ENCODE data around the gene UBQLN4. TPM values are rescaled to one million over a fixed set of nuclear protein-coding genes. Genes with fewer than 3 reads are reported as not detected.
A peak's percentile ranks its signal among the peaks of the same experiment; 100 is the strongest.

The UBQLN4 gene
- total RNA-seq, 1 experiment from 2014 or later, result 58.4 TPM

DNA sequence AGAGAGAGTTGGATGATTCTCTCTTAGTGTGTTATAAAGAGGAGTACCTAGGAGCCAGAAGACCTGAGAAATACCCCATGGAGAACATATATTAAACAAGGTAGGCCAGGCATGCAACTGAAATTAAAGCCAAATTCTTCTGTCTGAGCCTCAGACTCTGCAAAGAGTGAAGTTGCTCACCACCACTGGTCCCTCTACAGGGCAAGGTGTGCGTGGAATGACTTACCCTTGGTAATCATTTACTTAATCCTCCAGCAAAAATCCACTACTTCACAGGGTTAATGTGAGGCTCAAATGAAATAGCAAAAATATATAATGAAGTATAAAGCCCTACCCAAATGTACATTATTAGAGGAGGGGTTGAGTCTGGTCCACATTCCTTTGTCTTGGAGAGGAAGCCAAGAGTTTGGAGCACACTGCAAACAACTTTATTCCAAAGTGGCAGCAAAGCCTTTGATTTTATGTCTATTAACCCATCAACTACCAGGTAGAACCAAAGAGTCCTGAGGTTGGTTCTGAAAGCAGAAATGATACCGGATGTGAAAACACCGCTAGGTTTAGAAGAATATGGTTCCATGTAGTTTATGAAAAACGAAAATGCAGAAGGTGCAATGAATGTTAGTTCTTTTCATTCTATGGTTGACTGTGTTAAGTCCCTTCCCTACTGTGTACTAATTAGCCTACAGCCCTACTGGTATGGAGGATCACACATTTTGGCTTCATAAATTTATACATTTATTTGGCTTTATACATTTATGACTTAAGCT lies 41.4 kb downstream of the UBQLN4 start:
- POLR2A ChIA-PET (ENCODE audit: unreplicated experiment), result no interaction called here
- H3K4me3 ChIP-seq, result no peak overlapping the region
- TF ChIP-seq EZH2 (IDR thresholded peaks at IDR 0.05; ENCODE audit: low read depth), result no peak
- TF ChIP-seq, protein P1, sequence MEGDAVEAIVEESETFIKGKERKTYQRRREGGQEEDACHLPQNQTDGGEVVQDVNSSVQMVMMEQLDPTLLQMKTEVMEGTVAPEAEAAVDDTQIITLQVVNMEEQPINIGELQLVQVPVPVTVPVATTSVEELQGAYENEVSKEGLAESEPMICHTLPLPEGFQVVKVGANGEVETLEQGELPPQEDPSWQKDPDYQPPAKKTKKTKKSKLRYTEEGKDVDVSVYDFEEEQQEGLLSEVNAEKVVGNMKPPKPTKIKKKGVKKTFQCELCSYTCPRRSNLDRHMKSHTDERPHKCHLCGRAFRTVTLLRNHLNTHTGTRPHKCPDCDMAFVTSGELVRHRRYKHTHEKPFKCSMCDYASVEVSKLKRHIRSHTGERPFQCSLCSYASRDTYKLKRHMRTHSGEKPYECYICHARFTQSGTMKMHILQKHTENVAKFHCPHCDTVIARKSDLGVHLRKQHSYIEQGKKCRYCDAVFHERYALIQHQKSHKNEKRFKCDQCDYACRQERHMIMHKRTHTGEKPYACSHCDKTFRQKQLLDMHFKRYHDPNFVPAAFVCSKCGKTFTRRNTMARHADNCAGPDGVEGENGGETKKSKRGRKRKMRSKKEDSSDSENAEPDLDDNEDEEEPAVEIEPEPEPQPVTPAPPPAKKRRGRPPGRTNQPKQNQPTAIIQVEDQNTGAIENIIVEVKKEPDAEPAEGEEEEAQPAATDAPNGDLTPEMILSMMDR (conservative IDR thresholded peaks at IDR 0.05), result no peak
- peaks cover 9% of the 10 kb centered on the region; the same call in 1 of the 2 replicates for H4K20me1 ChIP-seq (ENCODE audit: insufficient read depth)
- H3K4me2 ChIP-seq, result no peak overlapping the region
- intact Hi-C loops (cut with micrococcal nuclease; ENCODE audit: unreplicated experiment), result no loop called here
- no peak overlapping the region for H2AFZ ChIP-seq
- no peaks in the 10 kb centered on the region for H3K9me3 ChIP-seq (ENCODE audit: insufficient read depth, low read depth)
- peaks cover 8% of the 10 kb centered on the region for H3K79me2 ChIP-seq (ENCODE audit: low read depth)
- peaks cover 70% of the 10 kb centered on the region for H3K36me3 ChIP-seq (ENCODE audit: low read depth)
- CTCF ChIA-PET, result no interaction called here
- no peak overlapping the region for H3K27ac ChIP-seq
- no peak for DNase-seq
- no peaks in the 10 kb centered on the region for H3K27me3 ChIP-seq (ENCODE audit: insufficient read depth, low read depth)
- peaks cover 54% of the 10 kb centered on the region for H3F3A ChIP-seq (ENCODE audit: insufficient read depth, low read depth)
- peaks cover 7% of the 10 kb centered on the region for H3K4me1 ChIP-seq (replicated peaks; ENCODE audit: insufficient read depth)
- BruUV-seq (replicated peaks), result no TSS peak
- H3K9me2 ChIP-seq (ENCODE audit: insufficient read depth), result no peaks in the 10 kb centered on the region

DNA sequence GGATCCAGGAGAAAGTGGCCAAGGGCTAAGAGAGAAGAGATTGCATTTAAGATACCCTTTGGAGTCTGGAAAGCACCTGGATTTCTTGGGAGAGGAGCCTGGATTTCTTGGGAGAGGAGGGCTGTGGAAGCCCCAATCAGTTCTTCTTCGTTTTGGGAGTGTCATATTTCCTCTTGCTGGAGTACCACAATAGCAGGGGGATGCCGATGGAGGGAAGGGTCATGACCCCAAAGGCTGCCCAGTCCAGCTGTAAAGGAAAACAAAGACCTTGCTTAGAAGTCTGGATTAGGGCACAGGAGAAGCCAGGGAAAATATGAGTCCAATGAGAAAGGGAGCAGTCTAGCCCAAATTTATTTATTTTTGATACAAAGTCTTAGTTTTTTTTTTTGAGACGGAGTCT lies 44.2 kb downstream of the UBQLN4 start:
- intact Hi-C loops (cut with micrococcal nuclease; ENCODE audit: unreplicated experiment), result no loop called here
- Histone ChIP-seq H2AFZ (no peak overlapping the region), H3K9me2 (ENCODE audit: insufficient read depth) (no peaks in the 10 kb centered on the region), H3K27ac (no peak overlapping the region), H3K36me3 (ENCODE audit: low read depth) (peaks cover 49% of the 10 kb centered on the region), H3K4me1 (replicated peaks; ENCODE audit: insufficient read depth) (peaks cover 33% of the 10 kb centered on the region), H3K4me3 (no peak overlapping the region), H3K4me2 (no peak overlapping the region), H3K27me3 (ENCODE audit: insufficient read depth, low read depth) (no peaks in the 10 kb centered on the region), H3K79me2 (ENCODE audit: low read depth) (no peaks in the 10 kb centered on the region; the same call in 1 of the 2 replicates), H3F3A (ENCODE audit: insufficient read depth, low read depth) (peaks cover 76% of the 10 kb centered on the region), H4K20me1 (ENCODE audit: insufficient read depth) (peaks cover 3% of the 10 kb centered on the region; the same call in 1 of the 2 replicates), H3K9me3 (ENCODE audit: insufficient read depth, low read depth) (no peaks in the 10 kb centered on the region)
- DNase-seq, result no peak
- TF ChIP-seq EZH2 (IDR thresholded peaks at IDR 0.05; ENCODE audit: low read depth), result no peak
- TF ChIP-seq, protein P1 (conservative IDR thresholded peaks at IDR 0.05), result no peak
- ChIA-PET CTCF (no interaction called here), POLR2A (ENCODE audit: unreplicated experiment) (no interaction called here)
- no TSS peak for BruUV-seq (replicated peaks)

DNA sequence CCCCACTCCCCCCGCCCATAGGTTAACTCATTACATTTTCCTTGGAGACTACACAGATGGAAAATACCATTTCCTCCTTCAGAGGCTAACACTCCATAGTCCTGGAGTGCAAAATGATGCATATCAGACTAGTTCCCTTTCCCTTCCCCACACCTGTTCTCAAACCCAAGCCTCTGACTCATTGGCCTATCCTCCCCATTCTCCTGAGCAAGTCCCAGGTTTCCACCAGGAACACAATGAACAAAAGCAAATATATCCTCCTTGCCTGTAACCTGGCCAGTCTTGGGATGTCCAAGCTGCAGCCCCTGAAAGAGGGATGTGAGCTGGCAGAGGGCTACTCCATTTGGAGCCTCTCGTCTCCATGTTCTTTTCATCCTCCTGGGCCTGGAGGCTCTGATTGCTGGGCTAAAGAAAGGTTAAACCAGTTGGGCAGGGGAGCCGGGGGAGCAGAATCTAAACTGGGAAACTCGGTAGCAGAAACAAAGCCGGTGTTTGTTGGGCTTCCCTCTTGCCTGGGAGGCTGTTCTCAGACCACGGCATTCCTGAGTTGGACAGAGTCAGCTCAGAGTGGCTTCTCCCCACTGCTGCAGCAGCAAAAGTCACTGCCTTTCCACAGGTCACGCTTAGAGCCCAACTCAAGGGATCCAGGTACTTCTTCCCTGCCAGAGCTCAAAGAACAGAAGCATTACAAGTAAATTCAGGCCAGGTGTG lies 46.8 kb downstream of the UBQLN4 start:
- no peak for TF ChIP-seq EZH2 (IDR thresholded peaks at IDR 0.05; ENCODE audit: low read depth)
- TF ChIP-seq, protein P1 (conservative IDR thresholded peaks at IDR 0.05), result no peak
- H3K27ac ChIP-seq, result peak overlapping the region; percentile 67
- H3K27me3 ChIP-seq (ENCODE audit: insufficient read depth, low read depth), result no peaks in the 10 kb centered on the region
- peak; percentile 48 to 69 for DNase-seq
- peaks cover 84% of the 10 kb centered on the region for H3F3A ChIP-seq (ENCODE audit: insufficient read depth, low read depth)
- ChIA-PET POLR2A (ENCODE audit: unreplicated experiment) (interaction anchor here (0.6 kb wide), 4 partner anchors 15 to 798 kb away, joined by 3 to 4 read pairs (median 3); no protein-coding TSS in a partner anchor), CTCF (interaction anchor here (0.6 kb wide), 1 partner anchor 699 kb away, joined by 4 read pairs; no protein-coding TSS in a partner anchor)
- H4K20me1 ChIP-seq (ENCODE audit: insufficient read depth), result peaks cover 3% of the 10 kb centered on the region; the same call in 1 of the 2 replicates
- H2AFZ ChIP-seq, result no peak overlapping the region
- no peak overlapping the region for H3K4me3 ChIP-seq
- no peaks in the 10 kb centered on the region for H3K79me2 ChIP-seq (ENCODE audit: low read depth)
- peaks cover 56% of the 10 kb centered on the region for H3K4me1 ChIP-seq (replicated peaks; ENCODE audit: insufficient read depth)
- no TSS peak for BruUV-seq (replicated peaks)
- H3K9me2 ChIP-seq (ENCODE audit: insufficient read depth), result no peaks in the 10 kb centered on the region
- H3K4me2 ChIP-seq, result peak overlapping the region; percentile 53
- peaks cover 26% of the 10 kb centered on the region for H3K36me3 ChIP-seq (ENCODE audit: low read depth)
- no peaks in the 10 kb centered on the region for H3K9me3 ChIP-seq (ENCODE audit: insufficient read depth, low read depth)
- intact Hi-C loops (cut with micrococcal nuclease; ENCODE audit: unreplicated experiment), result no loop called here
